HS-5 (cell line): ENCODE measurements around the gene KRTAP5-2.
"Not testable (repeated sequence)": the region's sequence is repeated elsewhere in the genome, so short reads cannot be mapped to it uniquely, and the experiment has no call there.

ENCODE experiments used
- DNase-seq: peaks from one replicate; pipeline ENCODE4 v3.0.0-alpha.2; 2012; ENCODE audit warnings: low read depth

KRTAP5-2 gene

GRCh38 chr11:1589996-1590395, 8.1 kb downstream of the KRTAP5-2 start:
- DNase-seq: no peak

GRCh38 chr11:1589191-1589963, 8.7 kb downstream of the KRTAP5-2 start:
- DNase-seq: not testable (repeated sequence)

GRCh38 chr11:1586699-1587098, 11.4 kb downstream of the KRTAP5-2 start:
- no peak for DNase-seq

- not testable (repeated sequence) for DNase-seq
These were observed 13.3 kb downstream of the KRTAP5-2 start, which contains the start of gene KRTAP5-1 for GRCh38 chr11:1584661-1585370. Gene KRTAP5-1 (minus strand): TSS chr11:1585283. CDS start chr11:1585249, 34 bp downstream.

- not testable (repeated sequence) for DNase-seq
These were observed 15.2 kb downstream of the KRTAP5-2 start for GRCh38 chr11:1582909-1583308.

GRCh38 chr11:1581976-1582375, 16.1 kb downstream of the KRTAP5-2 start:
- no peak for DNase-seq

- no peak for DNase-seq
These were observed 21.3 kb downstream of the KRTAP5-2 start for GRCh38 chr11:1576825-1577224.

- not testable (repeated sequence) for DNase-seq
These were observed 22.3 kb downstream of the KRTAP5-2 start for GRCh38 chr11:1575756-1576155.

- DNase-seq: no peak
These were observed 23.2 kb downstream of the KRTAP5-2 start for GRCh38 chr11:1574933-1575242.

GRCh38 chr11:1574238-1574932, 23.7 kb downstream of the KRTAP5-2 start:
- DNase-seq: no peak

GRCh38 chr11:1573903-1574237, 24.2 kb downstream of the KRTAP5-2 start:
- DNase-seq: no peak

- DNase-seq: no peak
These were observed 24.8 kb downstream of the KRTAP5-2 start for GRCh38 chr11:1573077-1573902.

- DNase-seq: no peak
These were observed 25.7 kb downstream of the KRTAP5-2 start, which contains the start of gene DUSP8 for GRCh38 chr11:1572197-1573076. Gene DUSP8 (minus strand): TSS chr11:1572271. CDS start chr11:1565826, 6,445 bp downstream.

GRCh38 chr11:1571760-1572196, 26.3 kb downstream of the KRTAP5-2 start:
- DNase-seq: no peak

- no peak for DNase-seq
These were observed 27.0 kb downstream of the KRTAP5-2 start for GRCh38 chr11:1570896-1571759.

- DNase-seq: no peak
These were observed 27.6 kb downstream of the KRTAP5-2 start for GRCh38 chr11:1570531-1570895.

- no peak for DNase-seq
These were observed 28.1 kb downstream of the KRTAP5-2 start for GRCh38 chr11:1570001-1570453.

GRCh38 chr11:1569251-1569780, 28.8 kb downstream of the KRTAP5-2 start:
- DNase-seq: no peak

GRCh38 chr11:1568441-1568911, 29.6 kb downstream of the KRTAP5-2 start:
- no peak for DNase-seq
